VCaP (cell line): ENCODE data around the gene CTNNA3.

Source experiments
- H3K27ac ChIP-seq: fragments of 450-650 bp; 2 replicates; pipeline ENCODE4 v1.5.1; 2017
- TF ChIP-seq, protein P1 (sequence below): fragments of 450-650 bp; conservative IDR thresholded peaks from 2 replicates; pipeline ENCODE4 v1.5.1; 2017; ENCODE audit warnings: mild to moderate bottlenecking, moderate library complexity

The CTNNA3 gene

DNA sequence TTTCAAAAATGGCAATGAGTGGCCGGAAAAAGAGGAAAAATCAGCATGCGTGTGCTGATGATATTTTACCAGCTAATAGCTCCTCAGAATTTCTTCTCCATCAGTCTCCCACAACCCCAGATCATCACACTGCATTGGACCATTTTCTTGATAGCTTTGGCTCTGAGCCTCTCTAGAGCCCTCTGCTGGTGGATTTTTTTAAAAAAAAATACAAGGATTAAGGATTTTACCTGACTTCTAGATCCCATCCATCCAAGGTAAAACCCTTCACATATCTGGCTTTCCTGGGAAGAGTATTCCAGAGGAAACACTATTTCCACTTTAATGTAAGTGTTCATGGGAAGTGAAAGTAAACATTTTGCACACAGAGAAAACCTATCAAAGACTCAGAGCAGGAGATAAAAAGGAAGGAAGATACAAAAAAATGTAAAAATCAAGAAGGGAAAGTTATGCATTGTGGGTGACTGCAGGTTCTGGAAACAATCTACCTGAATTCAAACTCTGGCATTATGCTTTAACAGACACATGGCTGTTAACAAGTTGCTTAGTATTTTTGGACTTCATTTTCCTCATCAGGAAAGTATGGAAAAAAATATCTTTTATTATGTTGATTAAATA is 389.3 kb downstream of the CTNNA3 start:
- TF ChIP-seq, protein P1, sequence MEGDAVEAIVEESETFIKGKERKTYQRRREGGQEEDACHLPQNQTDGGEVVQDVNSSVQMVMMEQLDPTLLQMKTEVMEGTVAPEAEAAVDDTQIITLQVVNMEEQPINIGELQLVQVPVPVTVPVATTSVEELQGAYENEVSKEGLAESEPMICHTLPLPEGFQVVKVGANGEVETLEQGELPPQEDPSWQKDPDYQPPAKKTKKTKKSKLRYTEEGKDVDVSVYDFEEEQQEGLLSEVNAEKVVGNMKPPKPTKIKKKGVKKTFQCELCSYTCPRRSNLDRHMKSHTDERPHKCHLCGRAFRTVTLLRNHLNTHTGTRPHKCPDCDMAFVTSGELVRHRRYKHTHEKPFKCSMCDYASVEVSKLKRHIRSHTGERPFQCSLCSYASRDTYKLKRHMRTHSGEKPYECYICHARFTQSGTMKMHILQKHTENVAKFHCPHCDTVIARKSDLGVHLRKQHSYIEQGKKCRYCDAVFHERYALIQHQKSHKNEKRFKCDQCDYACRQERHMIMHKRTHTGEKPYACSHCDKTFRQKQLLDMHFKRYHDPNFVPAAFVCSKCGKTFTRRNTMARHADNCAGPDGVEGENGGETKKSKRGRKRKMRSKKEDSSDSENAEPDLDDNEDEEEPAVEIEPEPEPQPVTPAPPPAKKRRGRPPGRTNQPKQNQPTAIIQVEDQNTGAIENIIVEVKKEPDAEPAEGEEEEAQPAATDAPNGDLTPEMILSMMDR, result peak; percentile 69
- H3K27ac ChIP-seq, result no peak overlapping the region

DNA sequence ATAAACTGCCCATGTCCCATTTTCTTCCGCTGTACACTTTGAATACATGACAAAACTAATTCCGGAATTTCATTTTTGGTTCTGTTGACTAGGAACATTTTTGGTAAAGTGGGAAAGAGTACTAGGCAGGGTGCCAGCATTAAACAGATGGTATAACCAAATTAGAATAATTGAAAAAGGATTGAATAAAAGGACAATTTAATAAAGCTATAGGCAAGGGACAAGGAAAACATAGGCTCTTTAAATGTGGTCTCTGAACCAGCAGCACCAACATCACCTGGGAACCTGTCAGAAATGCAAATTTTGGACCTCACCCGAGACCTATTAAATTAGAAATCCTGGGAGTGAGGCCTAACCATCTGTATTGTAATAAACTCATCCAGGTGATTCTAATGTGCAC is 393.3 kb downstream of the CTNNA3 start:
- TF ChIP-seq, protein P1, result no peak
- H3K27ac ChIP-seq, result no peak overlapping the region

GRCh38 chr10:67299761-67300160 is 396.2 kb downstream of the CTNNA3 start:
- TF ChIP-seq, protein P1, result no peak
- no peak overlapping the region for H3K27ac ChIP-seq

DNA sequence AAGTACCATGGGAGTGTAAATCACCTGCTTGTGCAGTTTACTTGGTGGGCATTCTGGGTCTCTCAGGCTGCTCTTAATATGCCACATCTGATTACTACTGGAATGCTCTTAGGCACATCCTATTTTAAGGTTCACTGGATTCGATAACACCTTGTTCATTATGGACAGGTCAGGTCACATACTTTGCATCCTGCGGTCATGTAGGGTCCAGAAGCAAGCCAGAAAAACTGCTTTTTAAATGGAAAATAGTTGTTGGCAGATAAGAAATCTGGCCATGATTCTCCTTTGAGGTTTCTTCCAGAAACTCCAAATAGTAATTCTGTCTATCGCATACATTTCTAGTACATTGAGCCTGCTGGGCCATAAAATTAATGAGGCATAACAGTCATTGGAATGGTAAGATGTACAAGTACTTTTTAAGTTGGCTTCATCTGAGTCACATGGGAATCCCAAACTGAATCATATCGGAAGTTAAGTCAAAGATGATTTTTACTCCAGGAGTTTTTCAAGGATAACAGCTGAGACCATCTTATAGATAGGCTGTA is 398.3 kb downstream of the CTNNA3 start:
- TF ChIP-seq, protein P1, result no peak
- H3K27ac ChIP-seq, result peak overlapping the region; percentile 16

GRCh38 chr10:67296926-67297325 is 399.1 kb downstream of the CTNNA3 start:
- H3K27ac ChIP-seq, result no peak overlapping the region; the same call in 1 of the 2 replicates
- TF ChIP-seq, protein P1, result no peak

- no peak overlapping the region for H3K27ac ChIP-seq
- TF ChIP-seq, protein P1, result no peak
Measured at GRCh38 chr10:67288688-67289410, 407.1 kb downstream of the CTNNA3 start.

DNA sequence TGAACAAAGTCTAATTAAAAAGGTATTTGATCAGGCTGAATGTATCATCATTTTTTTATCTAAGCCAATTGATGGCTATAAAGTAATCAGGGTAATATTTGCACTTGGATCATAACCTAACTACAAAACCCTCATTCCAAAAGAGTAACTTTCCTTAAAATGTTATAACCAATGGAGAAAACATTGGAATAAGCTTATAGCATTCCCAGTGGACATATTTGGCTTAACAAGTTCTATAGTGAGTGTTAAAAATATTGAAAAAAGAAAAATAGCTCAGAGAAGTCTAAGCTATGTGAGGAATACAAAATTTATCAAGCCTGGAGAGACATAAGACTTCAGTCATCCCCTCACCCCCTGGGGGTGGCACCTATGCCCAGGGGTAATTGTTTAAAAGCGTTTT is 411.4 kb downstream of the CTNNA3 start:
- TF ChIP-seq, protein P1, result no peak; the same call in 1 of the 2 replicates
- no peak overlapping the region for H3K27ac ChIP-seq
